Activated CD4-positive, alpha-beta memory T cell treated with anti-CD3 and anti-CD28 coated beads, Interleukin-2, amount 10 ng/mL, durations not matched to agents 7 days and 5 days (primary cell): ENCODE data around the gene PTPRU. TPM values are rescaled to one million over a fixed set of nuclear protein-coding genes. Genes with fewer than 3 reads are reported as not detected.

Experiments
- CTCF ChIA-PET: fragments of 350-600 bp; sonication (Branson Sonifier 250); formaldehyde crosslinking; loops from one replicate; lab custom pipeline; 2021; ENCODE audit warnings: antibody characterized with exemption, inconsistent platforms; lab: Charles Lee
- POLR2A ChIA-PET: fragments of 350-600 bp; sonication (Branson Sonifier 250); formaldehyde crosslinking; loops from one replicate; lab custom pipeline; 2021; ENCODE audit warnings: antibody characterized with exemption; lab: Charles Lee
- DNase-seq: peaks from one replicate; pipeline ENCODE4 v3.0.0-alpha.2; 2020
- H3K27ac Mint-ChIP-seq: one replicate; pipeline ENCODE4 v1.8.0; 2021; ENCODE audit warnings: mild to moderate bottlenecking, mixed read lengths
- H3K27me3 Mint-ChIP-seq: one replicate; pipeline ENCODE4 v1.8.0; 2021; ENCODE audit warnings: mixed read lengths
- H3K36me3 Mint-ChIP-seq: one replicate; pipeline ENCODE4 v1.8.0; 2021; ENCODE audit warnings: low read depth, mixed read lengths
- H3K4me1 Mint-ChIP-seq: one replicate; pipeline ENCODE4 v1.8.0; 2021; ENCODE audit warnings: mixed read lengths
- H3K4me3 Mint-ChIP-seq: one replicate; pipeline ENCODE4 v1.8.0; 2021; ENCODE audit warnings: mild to moderate bottlenecking, mixed read lengths
- H3K9me3 Mint-ChIP-seq: one replicate; pipeline ENCODE4 v1.8.0; 2021; ENCODE audit warnings: mixed read lengths
- total RNA-seq, 2 experiments: library from RNA; stranded (reverse); gene quantifications; one replicate each; pipeline ENCODE4 v1.2.3, GENCODE V29; 2021

PTPRU gene
- total RNA-seq, 2 experiments from 2014 or later = 0.13 to 0.68 TPM

DNA sequence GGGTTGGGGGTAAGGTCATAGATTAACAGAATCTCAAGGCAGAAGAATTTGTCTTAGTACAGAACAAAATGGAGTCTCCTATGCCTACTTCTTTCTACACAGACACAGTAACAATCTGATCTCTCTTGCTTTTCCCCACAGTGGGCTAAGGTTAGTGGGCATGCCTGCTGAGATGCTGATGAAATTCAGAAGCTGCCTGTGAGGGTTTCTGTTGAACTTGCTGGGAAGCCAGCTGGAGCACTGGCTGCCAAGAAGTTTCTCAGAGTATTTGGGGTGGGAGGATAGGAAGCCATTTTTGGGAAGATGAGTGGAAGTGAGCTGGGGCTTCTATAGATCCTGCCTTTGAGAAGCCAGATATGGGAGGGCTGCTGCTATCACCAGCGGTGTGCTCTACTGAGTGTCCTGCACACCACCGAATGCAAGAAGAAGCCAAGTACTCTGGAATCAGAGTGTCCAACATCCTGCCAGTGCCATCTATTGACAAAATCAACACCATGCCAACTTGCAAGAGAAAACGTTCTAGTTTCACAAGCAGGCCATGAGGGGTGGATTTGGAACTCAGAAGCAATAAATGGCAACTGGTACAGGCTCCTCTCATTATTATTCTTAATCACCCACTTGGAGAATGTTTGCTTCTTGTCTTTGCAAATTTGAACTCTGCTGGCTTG lies 102.7 kb downstream of the PTPRU start:
- DNase-seq = no peak
- H3K9me3 Mint-ChIP-seq = no peaks in the 10 kb centered on the region
- H3K27ac Mint-ChIP-seq = no peak overlapping the region
- peaks cover 19% of the 10 kb centered on the region for H3K27me3 Mint-ChIP-seq
- POLR2A ChIA-PET = no interaction called here
- H3K4me1 Mint-ChIP-seq = no peaks in the 10 kb centered on the region
- H3K4me3 Mint-ChIP-seq = no peak overlapping the region
- no peaks in the 10 kb centered on the region for H3K36me3 Mint-ChIP-seq
- CTCF ChIA-PET = no interaction called here

DNA sequence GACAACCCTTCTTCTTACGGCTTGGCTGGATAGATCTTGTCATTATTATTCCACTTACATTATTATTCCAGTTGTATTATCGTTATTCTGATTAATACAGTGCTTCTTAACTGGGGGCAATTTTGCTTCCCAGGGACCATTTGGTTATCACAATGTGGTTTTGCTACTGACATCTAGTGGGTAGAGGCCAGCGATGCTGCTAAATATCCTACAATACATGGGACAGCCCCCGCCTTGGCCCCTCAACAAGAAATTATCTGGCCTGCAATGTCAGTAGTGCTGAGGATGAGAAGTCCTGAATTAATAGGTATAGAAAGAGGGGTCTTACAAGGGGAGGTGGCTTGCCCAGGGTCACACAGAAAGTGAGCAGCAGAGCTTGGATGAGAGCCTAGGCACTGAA lies 105.6 kb downstream of the PTPRU start:
- H3K27me3 Mint-ChIP-seq = peaks cover 16% of the 10 kb centered on the region
- H3K27ac Mint-ChIP-seq = no peak overlapping the region
- DNase-seq = no peak
- ChIA-PET POLR2A (no interaction called here), CTCF (interaction anchor here (1.4 kb wide), 1 partner anchor 15 kb away, joined by 3 read pairs; no protein-coding TSS in a partner anchor)
- H3K4me1 Mint-ChIP-seq = no peaks in the 10 kb centered on the region
- no peak overlapping the region for H3K4me3 Mint-ChIP-seq
- H3K36me3 Mint-ChIP-seq = no peaks in the 10 kb centered on the region
- no peaks in the 10 kb centered on the region for H3K9me3 Mint-ChIP-seq

DNA sequence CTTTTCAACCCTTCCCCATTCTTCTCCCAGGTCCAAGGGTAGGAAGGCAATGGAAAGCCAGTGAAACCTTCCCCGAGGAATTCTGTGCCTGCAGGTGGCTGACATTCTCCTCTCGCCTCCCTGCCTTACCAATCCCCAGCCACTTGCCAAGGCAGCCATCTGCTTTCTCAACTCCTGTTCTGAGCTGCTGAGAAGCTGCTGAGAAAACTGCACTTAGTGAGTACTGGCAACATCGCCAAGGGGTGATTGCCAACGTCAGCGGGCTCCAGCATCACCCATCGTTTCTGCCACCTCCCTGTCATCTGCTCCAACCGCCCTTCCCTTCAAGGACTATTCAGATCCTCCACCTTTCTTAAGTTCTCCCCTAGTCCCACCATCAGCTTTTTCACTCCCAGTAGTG lies 106.0 kb downstream of the PTPRU start:
- H3K36me3 Mint-ChIP-seq = no peaks in the 10 kb centered on the region
- H3K4me1 Mint-ChIP-seq = no peaks in the 10 kb centered on the region
- POLR2A ChIA-PET = no interaction called here
- no peak overlapping the region for H3K4me3 Mint-ChIP-seq
- no peak overlapping the region for H3K27ac Mint-ChIP-seq
- H3K27me3 Mint-ChIP-seq = peaks cover 16% of the 10 kb centered on the region
- no peak for DNase-seq
- CTCF ChIA-PET = no interaction called here
- no peaks in the 10 kb centered on the region for H3K9me3 Mint-ChIP-seq

DNA sequence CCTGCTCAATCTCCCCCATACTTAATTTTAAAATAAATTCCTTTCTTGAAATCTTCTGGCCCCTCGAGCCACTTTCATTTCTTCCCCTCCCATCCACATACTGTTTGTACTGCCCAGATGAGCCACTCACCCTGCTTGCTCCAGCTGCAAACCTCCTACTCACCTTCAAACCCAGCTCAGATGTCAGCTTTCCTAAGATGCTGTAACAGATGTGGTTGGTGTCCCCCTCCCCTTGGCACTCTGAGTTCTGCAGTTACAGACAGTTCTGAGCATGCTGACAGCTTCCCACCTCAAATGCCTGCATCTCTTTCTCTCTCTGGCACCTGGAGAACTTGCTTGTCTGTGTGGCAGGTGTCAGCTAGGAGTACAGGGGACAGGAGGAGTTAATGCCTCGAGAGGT lies 106.7 kb downstream of the PTPRU start:
- H3K36me3 Mint-ChIP-seq = no peaks in the 10 kb centered on the region
- H3K4me1 Mint-ChIP-seq = no peaks in the 10 kb centered on the region
- DNase-seq = no peak
- H3K9me3 Mint-ChIP-seq = no peaks in the 10 kb centered on the region
- ChIA-PET CTCF (no interaction called here), POLR2A (no interaction called here)
- peaks cover 14% of the 10 kb centered on the region for H3K27me3 Mint-ChIP-seq
- no peak overlapping the region for H3K4me3 Mint-ChIP-seq
- H3K27ac Mint-ChIP-seq = no peak overlapping the region

DNA sequence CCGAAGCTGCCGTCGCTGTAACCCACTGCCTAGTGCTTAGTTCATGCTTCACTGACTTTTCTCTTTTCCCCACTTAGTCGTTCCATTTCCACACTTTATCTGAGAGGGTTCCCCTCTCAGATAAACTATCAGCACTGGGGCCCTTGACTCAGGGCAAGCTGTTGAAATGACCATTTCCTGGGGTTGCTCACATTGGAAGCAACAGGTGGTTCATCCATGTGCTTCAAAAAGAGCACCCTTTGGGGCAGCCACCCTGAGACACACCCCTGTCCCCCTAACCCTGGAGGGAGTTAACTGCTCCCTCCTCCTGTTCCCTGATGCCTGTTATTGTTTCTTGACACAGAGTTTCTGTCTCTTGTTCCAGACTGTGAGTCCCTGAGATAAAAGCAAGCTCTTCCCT lies 107.2 kb downstream of the PTPRU start:
- no peaks in the 10 kb centered on the region for H3K4me1 Mint-ChIP-seq
- CTCF ChIA-PET = no interaction called here
- DNase-seq = no peak
- H3K9me3 Mint-ChIP-seq = no peaks in the 10 kb centered on the region
- H3K36me3 Mint-ChIP-seq = no peaks in the 10 kb centered on the region
- no peak overlapping the region for H3K27ac Mint-ChIP-seq
- no peak overlapping the region for H3K4me3 Mint-ChIP-seq
- H3K27me3 Mint-ChIP-seq = peaks cover 14% of the 10 kb centered on the region
- POLR2A ChIA-PET = no interaction called here

DNA sequence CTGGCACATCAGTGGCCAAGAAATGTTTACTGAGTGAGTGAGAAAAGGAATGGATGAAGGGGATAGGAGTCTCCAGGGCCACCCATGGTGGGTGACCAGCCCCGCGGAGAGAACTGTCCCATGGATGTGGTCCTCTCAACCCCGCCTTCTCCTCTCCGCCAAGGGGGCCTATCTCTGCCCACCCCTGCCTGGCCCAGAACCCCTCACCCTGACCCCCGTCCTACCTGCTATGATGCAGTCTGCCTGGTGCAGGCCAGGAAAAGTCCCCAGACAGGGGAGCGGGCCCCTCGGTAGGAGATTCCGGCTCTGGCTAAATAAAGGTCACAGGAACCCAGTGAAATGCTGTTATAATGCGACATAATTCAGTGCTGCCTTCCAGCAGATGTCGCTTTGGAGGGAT lies 107.6 kb downstream of the PTPRU start:
- no peak for DNase-seq
- POLR2A ChIA-PET = no interaction called here
- no peaks in the 10 kb centered on the region for H3K36me3 Mint-ChIP-seq

DNA sequence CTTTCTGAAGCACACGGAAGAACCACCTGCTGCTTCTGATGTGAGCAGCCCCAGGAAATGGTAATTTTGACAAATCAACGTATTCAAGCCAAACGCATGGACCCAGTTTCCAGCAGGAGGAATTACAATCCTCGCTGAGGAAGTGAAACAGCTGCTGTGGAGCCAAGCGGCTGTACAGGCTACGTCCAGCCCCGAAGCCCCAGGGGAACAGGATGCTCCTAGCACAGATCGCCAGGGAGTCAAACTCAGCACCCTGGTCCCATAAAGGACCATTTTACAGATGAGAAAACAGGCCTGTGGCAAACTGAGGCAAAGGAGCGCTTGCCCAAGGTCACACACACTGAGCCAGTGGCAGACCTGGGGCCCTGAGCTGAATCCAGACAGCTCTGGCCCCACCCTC lies 108.0 kb downstream of the PTPRU start:
- no peaks in the 10 kb centered on the region for H3K9me3 Mint-ChIP-seq
- H3K4me1 Mint-ChIP-seq = no peaks in the 10 kb centered on the region
- ChIA-PET POLR2A (no interaction called here), CTCF (no interaction called here)
- H3K36me3 Mint-ChIP-seq = no peaks in the 10 kb centered on the region
- no peak for DNase-seq
- peaks cover 14% of the 10 kb centered on the region for H3K27me3 Mint-ChIP-seq
- H3K4me3 Mint-ChIP-seq = no peak overlapping the region
- H3K27ac Mint-ChIP-seq = no peak overlapping the region

More for the DNA sequence above, 107.6 kb downstream of the PTPRU start:
- H3K27ac Mint-ChIP-seq = no peak overlapping the region
- H3K4me1 Mint-ChIP-seq = no peaks in the 10 kb centered on the region
- CTCF ChIA-PET = no interaction called here
- peaks cover 14% of the 10 kb centered on the region for H3K27me3 Mint-ChIP-seq
- H3K9me3 Mint-ChIP-seq = no peaks in the 10 kb centered on the region
- no peak overlapping the region for H3K4me3 Mint-ChIP-seq

DNA sequence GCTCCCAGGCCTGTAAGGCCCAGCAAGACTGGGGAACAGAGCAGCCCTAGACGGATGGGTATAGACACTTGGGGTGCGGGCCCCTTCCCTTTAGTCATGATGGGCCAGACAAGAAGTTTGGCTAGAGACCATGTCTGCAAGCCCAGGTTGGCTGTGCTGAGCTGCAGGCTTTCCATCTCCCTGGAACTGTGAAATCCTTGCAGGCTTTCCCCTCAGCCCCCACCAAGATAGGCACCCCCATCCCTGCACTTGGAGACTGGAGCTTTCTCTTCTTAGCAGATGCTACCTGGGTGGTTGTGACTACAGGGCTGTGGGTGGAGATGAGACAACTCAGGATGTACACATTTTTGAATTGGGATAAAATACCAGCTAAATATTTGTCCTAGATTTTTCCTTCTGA lies 110.3 kb downstream of the PTPRU start:
- no peak for DNase-seq
- Mint-ChIP-seq H3K4me1 (no peaks in the 10 kb centered on the region), H3K36me3 (no peaks in the 10 kb centered on the region), H3K4me3 (no peak overlapping the region), H3K9me3 (no peaks in the 10 kb centered on the region), H3K27me3 (peaks cover 20% of the 10 kb centered on the region), H3K27ac (no peak overlapping the region)
- ChIA-PET POLR2A (no interaction called here), CTCF (interaction anchor here (0.6 kb wide), 1 partner anchor 1626 kb away, joined by 3 read pairs; no protein-coding TSS in a partner anchor)

DNA sequence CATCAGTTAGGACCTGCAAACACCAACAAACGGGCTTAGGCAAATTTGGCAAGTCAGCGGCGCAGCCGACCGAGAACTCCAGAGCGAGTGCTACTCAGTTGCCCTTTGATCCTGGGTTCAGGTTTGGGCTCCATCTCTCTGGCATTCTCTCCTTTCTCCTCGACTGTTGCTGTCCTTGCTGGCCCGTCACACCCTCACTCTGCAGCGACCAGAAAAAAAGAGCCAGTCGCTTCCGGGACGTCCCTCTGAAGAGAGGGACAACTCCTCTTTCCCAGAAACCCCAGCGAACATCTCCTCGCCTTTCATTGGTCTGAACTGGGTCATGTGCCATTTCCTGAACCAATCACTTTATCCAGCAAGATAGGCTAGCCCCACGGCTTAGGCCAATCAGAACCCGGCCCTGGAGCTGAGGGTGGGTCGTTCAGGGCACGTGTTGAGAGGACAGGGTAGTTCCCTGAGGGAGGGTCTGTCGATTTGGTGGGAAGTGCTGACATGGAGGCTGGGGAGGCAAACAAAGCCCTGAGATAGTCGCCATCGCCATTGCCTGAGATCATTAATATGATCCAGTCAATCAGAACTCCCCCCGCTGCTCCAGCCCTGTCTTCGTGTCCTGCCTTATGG lies 113.7 kb downstream of the PTPRU start:
- Mint-ChIP-seq H3K9me3 (no peaks in the 10 kb centered on the region), H3K4me1 (no peaks in the 10 kb centered on the region), H3K36me3 (no peaks in the 10 kb centered on the region), H3K27me3 (peaks cover 17% of the 10 kb centered on the region), H3K4me3 (no peak overlapping the region), H3K27ac (no peak overlapping the region)
- POLR2A ChIA-PET = no interaction called here
- DNase-seq = no peak
- CTCF ChIA-PET = no interaction called here

DNA sequence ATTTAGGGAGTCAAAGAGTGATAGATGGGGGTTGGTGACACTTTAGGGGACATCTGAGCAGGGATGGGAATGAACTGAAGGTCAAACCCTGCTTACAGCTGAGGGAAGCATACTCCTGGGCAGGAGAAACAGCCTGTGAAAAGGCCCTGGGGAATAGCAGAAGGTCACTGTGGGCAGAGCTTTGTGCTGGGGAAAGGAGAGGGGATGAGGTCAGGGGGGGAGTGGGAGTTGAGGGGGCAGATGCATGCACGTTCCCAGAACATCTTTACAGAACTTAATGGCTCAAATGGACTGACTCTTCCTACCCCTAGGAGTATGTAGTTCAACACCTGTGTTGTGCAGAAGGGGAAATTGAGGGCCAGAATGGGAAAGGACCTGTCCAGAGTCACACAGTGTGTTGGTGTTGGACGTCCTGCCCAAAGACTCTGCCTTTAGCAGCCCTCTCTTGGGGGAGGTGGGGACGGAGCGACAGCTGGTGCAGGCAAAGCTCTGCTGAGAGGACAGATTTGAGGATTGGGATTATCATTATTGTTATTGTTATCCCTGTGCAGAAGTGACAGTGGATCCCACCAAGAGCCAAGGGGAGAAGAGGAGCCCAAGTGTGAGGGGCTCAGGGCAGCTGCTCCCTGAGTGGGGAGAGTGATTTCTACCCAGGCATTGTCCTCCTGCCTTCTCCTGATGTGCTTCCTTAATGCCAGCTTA lies 116.5 kb downstream of the PTPRU start:
- Mint-ChIP-seq H3K4me1 (no peaks in the 10 kb centered on the region), H3K9me3 (no peaks in the 10 kb centered on the region), H3K27me3 (peaks cover 16% of the 10 kb centered on the region), H3K36me3 (no peaks in the 10 kb centered on the region), H3K27ac (no peak overlapping the region), H3K4me3 (no peak overlapping the region)
- POLR2A ChIA-PET = no interaction called here
- CTCF ChIA-PET = interaction anchor here (0.7 kb wide), 1 partner anchor 19 kb away, joined by 3 read pairs; no protein-coding TSS in a partner anchor
- DNase-seq = no peak

DNA sequence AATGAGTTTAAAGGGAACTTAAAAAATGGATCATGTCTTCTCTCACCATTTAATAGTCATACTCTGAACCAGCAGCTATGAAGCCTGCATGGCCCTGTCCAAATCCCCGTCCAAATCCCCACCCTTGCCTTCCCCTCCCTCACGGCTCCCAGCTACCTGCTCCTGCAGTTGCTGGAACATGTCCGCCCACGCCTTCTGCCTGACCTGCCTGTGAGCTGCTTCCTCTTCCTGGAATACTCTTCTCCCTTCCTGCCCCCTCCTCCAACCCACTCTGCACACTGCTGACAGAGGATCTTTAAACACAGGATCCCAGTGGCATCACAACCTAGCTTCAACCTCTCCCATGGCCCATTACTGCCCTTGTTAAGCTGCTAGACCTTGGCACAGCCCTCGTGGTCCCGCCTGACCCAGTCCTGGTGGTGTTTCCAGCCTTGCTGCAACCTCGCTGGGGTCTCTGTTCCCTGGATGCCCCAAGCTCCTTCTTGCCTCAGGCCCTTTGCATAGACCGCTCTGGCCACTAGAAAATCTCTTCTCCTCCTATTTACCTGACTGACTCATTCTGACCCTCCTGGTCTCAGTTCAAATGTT lies 118.3 kb downstream of the PTPRU start:
- Mint-ChIP-seq H3K27ac (no peak overlapping the region), H3K36me3 (no peaks in the 10 kb centered on the region), H3K27me3 (peaks cover 19% of the 10 kb centered on the region), H3K4me3 (no peak overlapping the region), H3K9me3 (no peaks in the 10 kb centered on the region), H3K4me1 (no peaks in the 10 kb centered on the region)
- POLR2A ChIA-PET = no interaction called here
- CTCF ChIA-PET = no interaction called here
- no peak for DNase-seq

DNA sequence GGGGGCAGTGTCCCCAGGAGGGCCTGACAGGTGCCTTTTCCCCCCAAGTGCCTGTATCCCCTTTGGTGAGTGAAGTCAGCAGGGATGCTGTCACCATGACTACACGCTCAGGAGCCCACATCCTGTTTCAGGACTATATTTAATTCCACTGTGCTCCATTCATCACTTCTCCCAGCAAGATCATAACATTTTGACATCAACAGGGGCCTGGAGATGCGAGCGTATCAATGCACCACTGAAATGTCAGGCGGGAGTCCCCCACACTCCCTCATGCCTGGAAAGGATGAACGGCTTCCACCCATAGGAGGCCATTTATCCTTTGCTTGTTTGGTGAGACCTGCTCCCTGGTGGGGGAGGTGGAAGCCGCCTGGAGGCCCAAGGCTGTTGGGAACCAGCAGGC lies 119.1 kb downstream of the PTPRU start:
- H3K36me3 Mint-ChIP-seq = no peaks in the 10 kb centered on the region
- H3K27me3 Mint-ChIP-seq = peaks cover 23% of the 10 kb centered on the region
- no peak overlapping the region for H3K4me3 Mint-ChIP-seq
- DNase-seq = no peak
- H3K4me1 Mint-ChIP-seq = no peaks in the 10 kb centered on the region
- CTCF ChIA-PET = no interaction called here
- H3K9me3 Mint-ChIP-seq = no peaks in the 10 kb centered on the region
- H3K27ac Mint-ChIP-seq = no peak overlapping the region
- POLR2A ChIA-PET = no interaction called here

DNA sequence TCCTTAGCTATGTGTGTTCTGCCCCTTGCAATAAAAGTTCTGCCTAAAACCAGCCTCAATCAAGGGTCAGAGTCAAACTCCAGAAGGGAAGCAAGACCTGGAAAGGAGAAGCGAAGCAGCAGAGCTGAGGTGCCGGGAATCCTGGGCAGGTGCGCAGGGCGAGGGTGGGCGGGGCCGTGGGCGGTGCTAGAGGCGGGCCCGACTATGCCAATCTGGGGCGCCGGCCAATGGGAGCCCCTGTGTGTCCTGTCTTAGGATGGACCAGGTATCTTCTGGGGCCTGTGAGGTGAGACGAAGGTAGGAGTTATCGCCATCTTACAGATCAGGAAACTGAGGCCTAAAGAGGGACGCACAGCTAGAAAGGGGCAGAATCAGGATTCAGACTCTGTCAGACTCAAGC lies 120.3 kb downstream of the PTPRU start:
- POLR2A ChIA-PET = no interaction called here
- H3K36me3 Mint-ChIP-seq = no peaks in the 10 kb centered on the region
- no peak overlapping the region for H3K27ac Mint-ChIP-seq

More for the DNA sequence above, 120.3 kb downstream of the PTPRU start:
- Mint-ChIP-seq H3K4me3 (no peak overlapping the region), H3K4me1 (no peaks in the 10 kb centered on the region), H3K9me3 (no peaks in the 10 kb centered on the region), H3K27me3 (peaks cover 22% of the 10 kb centered on the region)
- DNase-seq = no peak
- CTCF ChIA-PET = interaction anchor here (0.6 to 1.1 kb wide), 2 partner anchors 16 to 432 kb away, joined by 3 read pairs; no protein-coding TSS in a partner anchor
